IPS-NIHi11 (cell line): Measurements from ENCODE around the gene FRMD1.

ENCODE experiments used
- DNase-seq: peaks from one replicate; pipeline ENCODE4 v3.0.0; 2012; ENCODE audit warnings: mixed read lengths, low spot score

Gene FRMD1

GRCh38 chr6:168111911-168112310, 32.9 kb upstream of the FRMD1 start:
- DNase-seq: no peak

DNA sequence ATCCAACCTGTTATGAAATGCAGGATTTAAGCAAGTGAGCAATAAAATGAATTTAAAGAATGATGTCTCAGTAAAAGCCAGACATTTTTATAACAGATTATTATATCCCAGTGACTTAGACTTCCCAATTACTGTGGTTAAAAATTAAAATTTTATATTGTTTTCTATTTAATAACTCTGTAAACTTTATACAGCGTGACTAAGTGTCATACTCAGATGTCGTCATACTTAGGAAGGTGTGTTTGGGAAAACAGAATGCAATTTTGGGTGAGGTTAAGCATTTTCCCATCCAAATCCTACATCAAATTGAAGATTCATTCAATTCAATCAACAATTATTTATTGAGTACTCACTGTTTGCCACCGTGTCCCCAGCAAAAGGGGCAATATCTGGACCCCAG, 31.4 kb upstream of the FRMD1 start:
- DNase-seq: no peak

GRCh38 chr6:168109171-168109570, 30.2 kb upstream of the FRMD1 start:
- DNase-seq: no peak

DNA sequence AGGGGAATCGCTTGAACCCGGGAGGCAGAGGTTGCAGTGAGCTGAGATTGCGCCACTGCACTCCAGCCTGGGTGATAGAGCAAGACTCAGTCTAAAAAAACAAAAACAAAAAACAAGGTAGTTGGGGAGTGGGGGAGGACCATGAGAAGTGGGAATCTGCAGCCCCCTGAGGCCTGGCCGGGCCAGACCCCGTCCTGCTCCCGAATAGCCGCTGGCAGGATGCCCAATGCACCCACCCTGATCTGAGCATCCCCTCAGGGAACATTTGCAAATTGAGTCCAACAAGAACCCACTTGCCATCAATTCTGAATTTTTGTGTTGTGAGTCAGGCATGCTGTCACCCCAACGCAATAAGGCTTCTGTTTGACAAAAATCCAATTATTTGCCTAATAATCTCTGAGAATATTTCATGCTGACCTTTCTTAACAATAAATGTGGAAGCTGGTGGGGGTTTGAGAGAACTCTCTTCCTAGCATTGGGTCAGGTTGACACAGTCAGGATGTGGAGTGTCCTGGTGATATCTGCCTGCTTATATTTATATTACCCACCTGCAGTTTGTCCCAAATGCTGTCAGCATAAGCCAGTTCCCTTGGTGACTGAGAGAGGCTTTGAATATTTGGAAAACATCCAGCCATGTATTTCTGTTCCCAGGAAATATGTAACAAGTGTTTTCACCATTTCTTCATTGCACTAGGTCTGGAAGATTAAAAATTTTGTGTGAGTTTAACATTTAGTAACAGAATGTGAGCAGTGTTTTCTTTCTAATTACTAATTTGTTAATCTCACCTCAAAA, 28.4 kb upstream of the FRMD1 start:
- no peak for DNase-seq

DNA sequence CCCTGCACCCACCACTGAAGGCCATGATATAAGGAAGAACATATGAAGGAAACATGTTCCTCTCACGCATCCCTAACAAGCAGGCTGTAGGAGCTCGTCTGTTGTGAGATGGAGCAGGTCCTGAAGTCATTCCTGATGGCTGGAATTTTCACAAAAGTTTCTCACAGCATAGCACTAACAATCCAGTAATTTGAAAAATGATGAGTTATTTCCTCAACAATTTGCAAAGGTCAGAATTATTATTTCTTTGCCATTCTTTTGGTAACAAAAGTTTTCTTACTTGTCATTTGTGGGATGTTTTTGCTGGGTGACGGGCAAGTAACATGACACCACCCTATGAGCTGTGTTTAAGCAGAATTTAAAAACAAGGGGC, 27.6 kb upstream of the FRMD1 start:
- no peak for DNase-seq

GRCh38 chr6:168105813-168106632, 27.0 kb upstream of the FRMD1 start:
- no peak for DNase-seq

GRCh38 chr6:168104636-168105035, 25.6 kb upstream of the FRMD1 start:
- no peak for DNase-seq

DNA sequence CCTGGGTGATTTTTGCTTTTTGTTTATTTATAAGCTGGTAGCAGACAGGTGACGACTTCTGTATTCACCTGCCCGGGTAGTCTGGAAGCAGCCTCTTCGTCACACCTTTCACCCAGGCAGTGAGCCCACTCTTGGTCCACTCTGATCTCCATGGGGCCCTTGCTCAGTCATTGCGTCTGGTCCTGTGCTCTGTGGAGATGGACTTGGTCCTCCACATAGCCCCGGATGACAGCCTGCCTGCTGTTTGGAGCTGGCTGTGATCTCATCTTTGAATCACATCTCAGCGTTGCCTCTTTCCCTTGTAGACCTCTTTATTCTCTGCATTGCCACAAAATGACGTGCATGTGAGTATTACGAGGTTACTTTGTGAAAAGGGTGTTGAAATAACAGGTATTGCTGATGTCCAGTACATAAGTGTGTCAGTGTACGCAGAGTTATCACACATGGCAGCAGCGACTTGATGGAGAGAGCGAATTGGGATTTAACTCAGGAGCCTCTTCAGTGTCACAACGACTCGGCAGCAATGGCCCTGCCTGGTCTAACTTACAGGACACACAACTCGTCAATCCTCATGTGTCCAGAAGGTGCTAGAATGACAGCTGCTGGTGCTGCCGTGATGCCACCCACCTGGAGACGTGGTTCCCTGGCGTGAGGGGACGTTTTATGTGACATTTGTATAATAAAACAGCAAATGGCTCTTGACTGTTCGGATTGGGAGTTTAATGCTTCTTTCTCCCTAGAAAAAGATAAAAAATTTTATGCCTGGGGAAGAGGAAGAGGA, 24.2 kb upstream of the FRMD1 start:
- no peak for DNase-seq

GRCh38 chr6:168102315-168102985, 23.4 kb upstream of the FRMD1 start:
- no peak for DNase-seq

GRCh38 chr6:168101590-168102314, 22.7 kb upstream of the FRMD1 start:
- DNase-seq: peak; percentile 56

DNA sequence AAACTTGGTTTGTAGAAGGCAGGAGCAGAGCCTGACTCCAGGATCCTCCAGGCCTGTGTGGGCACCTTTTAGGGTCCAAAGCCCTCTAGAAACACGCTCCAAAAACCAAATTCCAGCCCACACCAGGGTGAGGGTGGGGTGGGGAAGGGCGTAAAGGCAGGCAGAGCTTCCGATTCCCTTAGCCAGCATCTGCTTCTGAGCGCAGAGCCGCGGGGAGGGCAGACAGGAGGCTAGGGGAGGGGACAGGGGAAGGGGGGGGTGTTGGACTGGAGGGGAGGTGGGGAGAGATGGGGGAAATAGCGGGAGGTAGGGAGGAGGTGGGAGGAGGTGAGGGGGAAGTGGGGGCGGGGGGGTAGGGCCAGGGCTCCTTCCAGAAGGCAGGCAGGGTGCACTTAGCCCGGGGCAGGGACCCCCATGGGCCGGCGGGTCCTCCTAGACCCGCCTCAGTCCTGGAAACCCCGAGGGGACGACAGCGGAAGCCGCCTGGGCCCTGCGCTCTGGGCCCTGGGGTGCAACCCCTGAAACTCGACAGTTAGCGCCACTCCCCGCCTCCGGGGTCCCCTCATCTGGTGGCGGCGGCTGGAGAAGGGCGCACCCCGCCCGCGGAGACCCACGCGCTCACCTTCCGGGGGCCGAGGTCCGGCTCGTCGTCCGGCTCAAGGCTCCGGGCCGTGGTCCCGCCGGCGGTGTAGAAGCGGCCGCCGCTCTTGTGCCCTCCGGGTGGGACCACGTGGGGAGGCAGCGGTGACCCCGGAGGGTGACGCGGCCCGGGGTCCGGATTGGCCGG, 22.0 kb upstream of the FRMD1 start:
- no peak for DNase-seq

DNA sequence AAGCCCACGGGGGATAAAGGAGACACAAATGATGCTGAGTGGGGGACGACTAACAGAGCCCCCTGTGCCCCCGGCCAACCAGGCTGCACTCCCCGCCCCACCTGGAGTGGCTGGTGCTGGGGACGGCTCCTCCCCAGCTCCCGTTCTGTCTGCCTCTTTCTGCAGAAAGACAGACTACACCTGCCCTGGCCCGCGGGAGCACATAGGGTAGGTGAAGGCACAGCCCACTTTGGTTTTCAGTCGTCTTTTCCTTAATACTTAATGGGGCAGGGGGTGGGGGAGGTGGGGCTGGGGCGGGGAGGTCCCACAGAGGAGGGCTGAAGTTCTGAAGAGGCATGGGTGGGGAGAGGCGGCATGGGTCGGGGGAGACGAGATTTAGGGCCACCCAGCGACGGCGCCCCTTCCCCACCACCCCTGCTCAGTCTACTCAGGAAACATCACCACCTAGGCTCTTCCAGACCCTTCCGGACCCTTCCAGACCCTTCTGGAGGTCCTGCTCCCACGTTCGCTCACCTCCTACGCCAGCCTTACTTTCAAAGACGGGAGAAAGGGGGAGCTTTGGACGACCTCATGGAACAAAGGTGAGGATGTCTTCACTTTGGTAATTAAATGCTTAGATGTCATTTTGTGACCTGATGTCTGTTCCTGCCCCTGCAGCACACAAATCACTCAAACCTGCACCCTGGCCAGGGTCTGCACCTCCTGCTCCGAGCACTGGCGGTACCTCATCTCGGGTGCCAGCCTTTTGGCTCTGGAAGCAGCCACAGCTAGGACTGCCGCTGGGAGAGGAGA, 21.2 kb upstream of the FRMD1 start:
- no peak for DNase-seq

DNA sequence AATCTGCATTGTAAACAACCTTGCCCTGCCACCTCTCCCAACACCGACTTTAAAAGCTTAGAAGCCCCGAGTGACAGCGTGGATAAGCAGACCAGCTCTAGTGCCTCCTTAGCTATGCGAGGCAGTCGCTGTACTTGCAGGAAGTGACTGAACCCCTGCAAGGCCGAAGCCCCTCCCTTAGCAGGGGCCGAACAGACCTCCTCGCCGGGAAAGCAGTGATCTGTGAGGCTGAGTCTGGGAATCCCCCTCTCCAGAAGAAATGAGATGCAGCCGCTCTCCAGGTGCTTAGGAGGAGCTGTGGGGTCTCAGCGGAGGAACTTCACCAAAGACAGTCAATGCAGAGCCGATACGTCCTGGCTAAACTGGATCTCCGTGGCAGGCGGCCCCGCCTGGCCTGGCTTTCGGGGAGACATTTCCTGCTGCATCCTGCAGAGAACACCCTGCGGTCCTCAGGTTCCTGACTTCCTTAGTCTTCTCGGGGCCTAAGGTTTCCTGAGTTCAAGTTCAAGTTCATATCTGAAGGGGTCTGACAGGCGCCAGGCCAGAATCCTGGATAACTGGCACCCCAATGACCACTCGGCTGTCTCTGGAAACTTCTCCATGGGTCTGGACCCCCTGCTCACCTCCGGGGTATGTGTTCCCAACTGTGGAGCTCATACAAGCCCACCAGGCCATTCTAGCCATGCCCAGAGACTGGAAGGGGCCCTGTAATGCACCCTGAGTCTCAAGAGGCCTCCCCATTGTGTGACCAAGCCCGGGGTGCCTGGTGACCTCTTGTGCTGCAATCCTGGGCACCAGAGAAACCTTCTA, 20.4 kb upstream of the FRMD1 start:
- DNase-seq: peak; percentile 60

GRCh38 chr6:168098431-168098861, 19.4 kb upstream of the FRMD1 start:
- DNase-seq: no peak

GRCh38 chr6:168097621-168098430, 18.8 kb upstream of the FRMD1 start:
- no peak for DNase-seq

DNA sequence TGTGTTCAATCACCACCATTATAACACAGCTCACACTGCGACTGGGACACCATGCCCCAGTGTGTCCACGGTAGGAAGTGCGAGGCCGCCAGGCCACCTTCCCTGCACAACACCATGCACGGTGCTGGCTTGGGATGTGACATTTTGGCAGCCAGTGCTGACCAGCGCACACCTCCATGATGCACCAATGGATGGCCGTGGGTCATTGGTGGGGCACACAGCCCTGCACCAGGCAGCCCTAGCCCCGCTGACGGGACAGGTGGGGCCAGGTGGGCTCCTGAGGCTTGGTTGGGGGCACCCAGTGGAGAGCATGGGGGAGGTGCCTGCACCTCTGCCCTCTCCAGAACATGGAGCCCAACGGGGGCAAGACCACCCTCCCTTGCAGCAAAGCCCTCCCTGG, 18.2 kb upstream of the FRMD1 start:
- no peak for DNase-seq

- no peak for DNase-seq
These were observed 17.3 kb upstream of the FRMD1 start for GRCh38 chr6:168096271-168096764.
